ENCODE data around the gene IGFL1.
"Not testable (repeated sequence)": the region's sequence is repeated elsewhere in the genome, so short reads cannot be mapped to it uniquely, and the experiment has no call there.

Gene IGFL1

GRCh38 chr19:46251416-46251815 lies 21.9 kb downstream of the IGFL1 start:
- Histone ChIP-seq H3K9me3 (replicated peaks in 1 of 2; ENCODE audit: control insufficient read depth in 2 of 2, insufficient read depth in 1 of 2, low read depth in 1 of 2, low read length in 2 of 2) (no peaks in the 10 kb centered on the region), H3K4me2 (ENCODE audit: insufficient read depth, low read length, poor library complexity, severe bottlenecking) (no peak overlapping the region), H3K4me1 (ENCODE audit: control insufficient read depth in 2 of 2, insufficient read depth in 1 of 2, low read depth in 1 of 2, low read length in 2 of 2) (peaks cover 0 to 3% of the 10 kb centered on the region in 2 donors), H3K4ac (ENCODE audit: low read length) (no peak overlapping the region), H3K23ac (ENCODE audit: low read depth, low read length, poor library complexity) (peak overlapping the region; percentile 70), H4K91ac (ENCODE audit: low read depth, low read length, poor library complexity) (no peak overlapping the region), H4K8ac (ENCODE audit: low read depth, low read length) (no peak overlapping the region), H2BK5ac (ENCODE audit: low read length) (no peak overlapping the region), H3K36me3 (replicated peaks in 1 of 2; ENCODE audit: control insufficient read depth in 2 of 2, insufficient read depth in 2 of 2, low read length in 2 of 2) (no peaks in the 10 kb centered on the region), H3K27ac (replicated peaks; ENCODE audit: low read length) (no peak overlapping the region), H2BK15ac (ENCODE audit: low read length) (no peak overlapping the region), H2AK5ac (ENCODE audit: low read depth, low read length) (no peak overlapping the region), H3K27me3 (ENCODE audit: control insufficient read depth in 3 of 3, insufficient read depth in 3 of 3, low read depth in 1 of 3, low read length in 3 of 3) (peaks cover 0 to 15% (median 0%) of the 10 kb centered on the region in 3 experiments), H3K9ac (ENCODE audit: low read depth, low read length, poor library complexity) (no peak overlapping the region), H3K4me3 (ENCODE audit: low read length in 2 of 2) (no peak overlapping the region), H2BK120ac (ENCODE audit: low read depth, low read length) (peak overlapping the region; percentile 10), H2BK12ac (ENCODE audit: low read length) (no peak overlapping the region), H3K18ac (ENCODE audit: low read length) (peak overlapping the region; percentile 77), H3K79me1 (ENCODE audit: low read depth, low read length) (no peaks in the 10 kb centered on the region), H3K14ac (ENCODE audit: low read length) (peak overlapping the region; percentile 22), H2AFZ (ENCODE audit: low read length) (no peak overlapping the region)
- WGBS, 2 donors (ENCODE audit: extremely low coverage in 2 of 2, insufficient read length in 2 of 2, insufficient replicate concordance in 1 of 2): no CpG with 5 or more reads among the region's 5 CpGs
- DNase-seq (ENCODE audit: low spot score): no peak

- Histone ChIP-seq H3K9ac (ENCODE audit: low read depth, low read length, poor library complexity) (no peak overlapping the region), H2BK12ac (ENCODE audit: low read length) (no peak overlapping the region), H3K36me3 (replicated peaks in 1 of 2; ENCODE audit: control insufficient read depth in 2 of 2, insufficient read depth in 2 of 2, low read length in 2 of 2) (no peaks in the 10 kb centered on the region), H3K4me2 (ENCODE audit: insufficient read depth, low read length, poor library complexity, severe bottlenecking) (no peak overlapping the region), H2AFZ (ENCODE audit: low read length) (no peak overlapping the region), H3K27me3 (ENCODE audit: control insufficient read depth in 3 of 3, insufficient read depth in 3 of 3, low read depth in 1 of 3, low read length in 3 of 3) (peaks cover 0 to 7% (median 0%) of the 10 kb centered on the region in 3 experiments), H2AK5ac (ENCODE audit: low read depth, low read length) (no peak overlapping the region), H3K4me3 (ENCODE audit: low read length in 2 of 2) (no peak overlapping the region), H3K14ac (ENCODE audit: low read length) (no peak overlapping the region), H3K4me1 (ENCODE audit: control insufficient read depth in 2 of 2, insufficient read depth in 1 of 2, low read depth in 1 of 2, low read length in 2 of 2) (peaks cover 0 to 1% of the 10 kb centered on the region in 2 donors), H4K91ac (ENCODE audit: low read depth, low read length, poor library complexity) (no peak overlapping the region), H3K23ac (ENCODE audit: low read depth, low read length, poor library complexity) (no peak overlapping the region), H2BK15ac (ENCODE audit: low read length) (no peak overlapping the region), H3K27ac (replicated peaks; ENCODE audit: low read length) (no peak overlapping the region), H3K18ac (ENCODE audit: low read length) (no peak overlapping the region), H4K8ac (ENCODE audit: low read depth, low read length) (no peak overlapping the region), H3K79me1 (ENCODE audit: low read depth, low read length) (no peaks in the 10 kb centered on the region), H3K4ac (ENCODE audit: low read length) (no peak overlapping the region), H2BK120ac (ENCODE audit: low read depth, low read length) (no peak overlapping the region), H2BK5ac (ENCODE audit: low read length) (no peak overlapping the region), H3K9me3 (replicated peaks in 1 of 2; ENCODE audit: control insufficient read depth in 2 of 2, insufficient read depth in 1 of 2, low read depth in 1 of 2, low read length in 2 of 2) (no peaks in the 10 kb centered on the region)
- DNase-seq (ENCODE audit: low spot score): no peak
- WGBS, 2 donors (ENCODE audit: extremely low coverage in 2 of 2, insufficient read length in 2 of 2, insufficient replicate concordance in 1 of 2): no CpG with 5 or more reads among the region's 4 CpGs
These were observed 25.2 kb downstream of the IGFL1 start for GRCh38 chr19:46254776-46255175.

GRCh38 chr19:46256855-46257254 lies 27.3 kb downstream of the IGFL1 start:
- Histone ChIP-seq H2BK120ac (ENCODE audit: low read depth, low read length) (no peak overlapping the region), H3K18ac (ENCODE audit: low read length) (no peak overlapping the region), H2BK5ac (ENCODE audit: low read length) (no peak overlapping the region), H3K4ac (ENCODE audit: low read length) (no peak overlapping the region), H2BK12ac (ENCODE audit: low read length) (peak overlapping the region; percentile 16), H3K4me1 (ENCODE audit: control insufficient read depth in 2 of 2, insufficient read depth in 1 of 2, low read depth in 1 of 2, low read length in 2 of 2) (peaks cover 0 to 1% of the 10 kb centered on the region in 2 donors), H3K9ac (ENCODE audit: low read depth, low read length, poor library complexity) (no peak overlapping the region), H3K79me1 (ENCODE audit: low read depth, low read length) (peaks cover 2% of the 10 kb centered on the region), H3K27me3 (ENCODE audit: control insufficient read depth in 3 of 3, insufficient read depth in 3 of 3, low read depth in 1 of 3, low read length in 3 of 3) (peaks cover 0 to 2% (median 0%) of the 10 kb centered on the region in 3 experiments), H2BK15ac (ENCODE audit: low read length) (no peak overlapping the region), H4K8ac (ENCODE audit: low read depth, low read length) (no peak overlapping the region), H2AK5ac (ENCODE audit: low read depth, low read length) (peak overlapping the region; percentile 68), H3K14ac (ENCODE audit: low read length) (no peak overlapping the region), H4K91ac (ENCODE audit: low read depth, low read length, poor library complexity) (no peak overlapping the region), H3K4me2 (ENCODE audit: insufficient read depth, low read length, poor library complexity, severe bottlenecking) (no peak overlapping the region), H3K4me3 (ENCODE audit: low read length in 2 of 2) (no peak overlapping the region), H3K36me3 (replicated peaks in 1 of 2; ENCODE audit: control insufficient read depth in 2 of 2, insufficient read depth in 2 of 2, low read length in 2 of 2) (no peaks in the 10 kb centered on the region), H3K9me3 (replicated peaks in 1 of 2; ENCODE audit: control insufficient read depth in 2 of 2, insufficient read depth in 1 of 2, low read depth in 1 of 2, low read length in 2 of 2) (peaks cover 0 to 1% of the 10 kb centered on the region in 2 donors), H3K23ac (ENCODE audit: low read depth, low read length, poor library complexity) (no peak overlapping the region), H3K27ac (replicated peaks; ENCODE audit: low read length) (no peak overlapping the region), H2AFZ (ENCODE audit: low read length) (no peak overlapping the region)
- DNase-seq (ENCODE audit: low spot score): no peak
- no CpG with 5 or more reads among the region's 8 CpGs for WGBS, 2 donors (ENCODE audit: extremely low coverage in 2 of 2, insufficient read length in 2 of 2, insufficient replicate concordance in 1 of 2)

GRCh38 chr19:46261501-46261900 lies 32.0 kb downstream of the IGFL1 start:
- H3K9me3 ChIP-seq (replicated peaks in 1 of 2; ENCODE audit: control insufficient read depth in 2 of 2, insufficient read depth in 1 of 2, low read depth in 1 of 2, low read length in 2 of 2); H3K4me1 ChIP-seq (ENCODE audit: control insufficient read depth in 2 of 2, insufficient read depth in 1 of 2, low read depth in 1 of 2, low read length in 2 of 2); H2BK120ac ChIP-seq (ENCODE audit: low read depth, low read length); H3K4me3 ChIP-seq (ENCODE audit: low read length in 2 of 2); H4K91ac ChIP-seq (ENCODE audit: low read depth, low read length, poor library complexity); H3K4ac ChIP-seq (ENCODE audit: low read length); H3K14ac ChIP-seq (ENCODE audit: low read length); H3K4me2 ChIP-seq (ENCODE audit: insufficient read depth, low read length, poor library complexity, severe bottlenecking); H2BK15ac ChIP-seq (ENCODE audit: low read length); DNase-seq (ENCODE audit: low spot score); H3K9ac ChIP-seq (ENCODE audit: low read depth, low read length, poor library complexity); H3K18ac ChIP-seq (ENCODE audit: low read length); H2AFZ ChIP-seq (ENCODE audit: low read length); H3K36me3 ChIP-seq (replicated peaks in 1 of 2; ENCODE audit: control insufficient read depth in 2 of 2, insufficient read depth in 2 of 2, low read length in 2 of 2); H3K27ac ChIP-seq (replicated peaks; ENCODE audit: low read length); H3K23ac ChIP-seq (ENCODE audit: low read depth, low read length, poor library complexity); H3K79me1 ChIP-seq (ENCODE audit: low read depth, low read length); H2AK5ac ChIP-seq (ENCODE audit: low read depth, low read length); H3K27me3 ChIP-seq (ENCODE audit: control insufficient read depth in 3 of 3, insufficient read depth in 3 of 3, low read depth in 1 of 3, low read length in 3 of 3); H4K8ac ChIP-seq (ENCODE audit: low read depth, low read length): not testable (repeated sequence)
- Histone ChIP-seq H2BK12ac (ENCODE audit: low read length) (peak overlapping the region; percentile 24), H2BK5ac (ENCODE audit: low read length) (peak overlapping the region; percentile 75)
- no CpG with 5 or more reads among the region's 7 CpGs for WGBS, 2 donors (ENCODE audit: extremely low coverage in 2 of 2, insufficient read length in 2 of 2, insufficient replicate concordance in 1 of 2)

Data from neuronal stem cell (in vitro differentiated cells).